ENCODE results near the gene GPR35. TPM values are rescaled to one million over a fixed set of nuclear protein-coding genes. Genes with fewer than 3 reads are reported as not detected.

GPR35 gene
- polyA plus RNA-seq, 3 donors = 30.6 to 37.8 (median 36.3) TPM

DNA sequence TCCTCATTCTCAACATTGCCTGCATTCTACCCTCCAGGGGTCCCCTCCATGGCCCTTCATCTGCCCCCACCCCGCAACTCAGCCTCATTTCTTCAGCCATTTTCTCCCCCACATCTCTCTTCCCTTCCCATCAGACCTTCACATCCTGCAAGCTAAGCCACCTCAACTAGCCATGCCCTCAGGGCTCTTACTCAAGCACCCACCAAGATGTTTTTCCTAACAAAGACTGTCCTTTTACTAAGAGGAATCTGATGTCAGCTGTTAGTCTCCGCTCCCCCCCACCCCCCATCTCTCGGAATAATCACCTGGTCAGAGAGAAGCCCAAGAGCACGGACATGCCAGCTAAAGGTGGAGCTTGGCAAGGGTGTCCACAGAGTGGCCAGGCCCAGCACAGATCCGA, 43.5 kb upstream of the GPR35 start:
- Mint-ChIP-seq H3K27ac (peak overlapping the region in 5 of 7 donors; percentile 4 to 70 (median 55)), H3K27me3 (ENCODE audit: low read depth in 3 of 3) (peaks cover 0 to 3% (median 2%) of the 10 kb centered on the region in 3 donors), H3K9me3 (peaks cover 0 to 3% (median 0%) of the 10 kb centered on the region in 7 donors), H3K4me3 (no peak overlapping the region), H3K4me1 (peaks cover 68% of the 10 kb centered on the region), H3K36me3 (peaks cover 37 to 38% of the 10 kb centered on the region in 2 donors)
- TF ChIP-seq CTCF (IDR thresholded peaks at IDR 0.05) = no peak
- no peak overlapping the region for H3K4me3 ChIP-seq (replicated peaks in 1 of 3; ENCODE audit: low read depth in 2 of 3, low read length in 3 of 3)
- intact Hi-C loops (cut with micrococcal nuclease) = loop anchor here (2.0 to 10.0 kb wide), 3 partner anchors 43 to 557 kb away; partner anchors contain the start of genes GPR35 (in 1 of the 2) and NDUFA10 (in 1 of the 2)
- H2AFZ ChIP-seq (ENCODE audit: insufficient read depth, low read depth, low read length, poor library complexity, severe bottlenecking) = no peak overlapping the region
- peaks cover 76% of the 10 kb centered on the region for H3K79me2 ChIP-seq (ENCODE audit: insufficient read depth, low read length)
- no peaks in the 10 kb centered on the region for H3K27me3 ChIP-seq (ENCODE audit: control insufficient read depth in 2 of 2, insufficient read depth in 2 of 2, low read length in 2 of 2)
- H3K4me2 ChIP-seq (replicated peaks; ENCODE audit: extremely low read depth, low read length, poor library complexity, severe bottlenecking) = no peak overlapping the region
- H4K20me1 ChIP-seq (ENCODE audit: insufficient read depth, low read length) = peaks cover 49% of the 10 kb centered on the region
- 97% methylated on average over 3 of the region's 5 CpGs for WGBS (ENCODE audit: insufficient coverage)
- DNase-seq = no peak
- H3K36me3 ChIP-seq (replicated peaks in 1 of 2; ENCODE audit: control insufficient read depth in 1 of 2, insufficient read depth in 2 of 2, low read length in 2 of 2) = peaks cover 19 to 28% of the 10 kb centered on the region in 2 donors
- H3K4me1 ChIP-seq (ENCODE audit: control insufficient read depth in 1 of 2, insufficient read depth in 2 of 2, low read length in 2 of 2) = peaks cover 54 to 68% of the 10 kb centered on the region in 2 donors
- no peak overlapping the region for H3K9ac ChIP-seq (ENCODE audit: insufficient read depth, low read length, poor library complexity, severe bottlenecking)
- no peak overlapping the region for H3K27ac ChIP-seq (ENCODE audit: low read depth in 1 of 2, low read length in 2 of 2)
- no peaks in the 10 kb centered on the region for H3K9me3 ChIP-seq (replicated peaks in 1 of 2; ENCODE audit: control insufficient read depth in 1 of 2, insufficient read depth in 1 of 2, low read length in 2 of 2)

DNA sequence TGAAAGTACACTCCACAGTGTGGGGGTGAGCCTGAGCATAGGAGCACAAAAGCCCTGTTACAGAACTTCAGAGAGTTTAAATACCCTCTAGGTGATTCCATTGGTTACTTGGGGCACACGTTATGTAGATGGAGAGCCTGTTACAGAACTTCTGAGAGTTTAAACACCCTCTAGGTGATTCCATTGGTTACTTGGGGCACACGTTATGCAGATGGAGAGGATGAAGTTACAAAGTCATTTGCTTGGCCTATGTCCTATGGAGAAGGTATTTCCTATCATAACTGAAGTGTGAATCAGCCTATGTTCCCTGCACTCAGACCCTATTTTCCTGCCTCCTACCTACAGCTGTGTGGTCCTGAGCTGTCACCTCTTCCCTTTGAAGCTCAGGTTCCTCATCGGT, 42.5 kb upstream of the GPR35 start:
- no peaks in the 10 kb centered on the region for H3K27me3 ChIP-seq (ENCODE audit: control insufficient read depth in 2 of 2, insufficient read depth in 2 of 2, low read length in 2 of 2)
- no peak for TF ChIP-seq CTCF (IDR thresholded peaks at IDR 0.05)
- peaks cover 9 to 18% of the 10 kb centered on the region in 2 donors for H3K36me3 ChIP-seq (replicated peaks in 1 of 2; ENCODE audit: control insufficient read depth in 1 of 2, insufficient read depth in 2 of 2, low read length in 2 of 2)
- Mint-ChIP-seq H3K36me3 (peaks cover 30 to 32% of the 10 kb centered on the region in 2 donors), H3K4me3 (no peak overlapping the region), H3K4me1 (peaks cover 76% of the 10 kb centered on the region), H3K9me3 (peaks cover 0 to 3% (median 0%) of the 10 kb centered on the region in 7 donors), H3K27ac (peak overlapping the region in 5 of 7 donors; percentile 50 to 83 (median 55)), H3K27me3 (ENCODE audit: low read depth in 3 of 3) (peaks cover 1 to 3% (median 2%) of the 10 kb centered on the region in 3 donors)
- H3K9me3 ChIP-seq (replicated peaks in 1 of 2; ENCODE audit: control insufficient read depth in 1 of 2, insufficient read depth in 1 of 2, low read length in 2 of 2) = no peaks in the 10 kb centered on the region
- H3K4me2 ChIP-seq (replicated peaks; ENCODE audit: extremely low read depth, low read length, poor library complexity, severe bottlenecking) = no peak overlapping the region
- no peak for DNase-seq
- no peak overlapping the region for H3K9ac ChIP-seq (ENCODE audit: insufficient read depth, low read length, poor library complexity, severe bottlenecking)
- H4K20me1 ChIP-seq (ENCODE audit: insufficient read depth, low read length) = peaks cover 45% of the 10 kb centered on the region
- no peak overlapping the region for H2AFZ ChIP-seq (ENCODE audit: insufficient read depth, low read depth, low read length, poor library complexity, severe bottlenecking)
- H3K4me3 ChIP-seq (replicated peaks in 1 of 3; ENCODE audit: low read depth in 2 of 3, low read length in 3 of 3) = no peak overlapping the region
- WGBS (ENCODE audit: insufficient coverage) = 100% methylated on average over 1 of the region's 3 CpGs
- peak overlapping the region in 1 of 2 donors; percentile 22 for H3K27ac ChIP-seq (ENCODE audit: low read depth in 1 of 2, low read length in 2 of 2)
- intact Hi-C loops (cut with micrococcal nuclease) = loop anchor here (10.0 kb wide), 2 partner anchors 68 to 558 kb away; partner anchors contain the start of gene NDUFA10 (in 1 of the 2)
- H3K79me2 ChIP-seq (ENCODE audit: insufficient read depth, low read length) = peaks cover 76% of the 10 kb centered on the region
- peaks cover 60 to 72% of the 10 kb centered on the region in 2 donors for H3K4me1 ChIP-seq (ENCODE audit: control insufficient read depth in 1 of 2, insufficient read depth in 2 of 2, low read length in 2 of 2)

Measured in CD14-positive monocyte (primary cell).